CD4-positive, alpha-beta T cell treated with Interleukin-4 for 4 hours (primary cell): ENCODE data around the gene CARD19.

Source experiments
- DNase-seq: peaks from one replicate; pipeline ENCODE4 v3.0.0-alpha.2; 2020

CARD19 gene

DNA sequence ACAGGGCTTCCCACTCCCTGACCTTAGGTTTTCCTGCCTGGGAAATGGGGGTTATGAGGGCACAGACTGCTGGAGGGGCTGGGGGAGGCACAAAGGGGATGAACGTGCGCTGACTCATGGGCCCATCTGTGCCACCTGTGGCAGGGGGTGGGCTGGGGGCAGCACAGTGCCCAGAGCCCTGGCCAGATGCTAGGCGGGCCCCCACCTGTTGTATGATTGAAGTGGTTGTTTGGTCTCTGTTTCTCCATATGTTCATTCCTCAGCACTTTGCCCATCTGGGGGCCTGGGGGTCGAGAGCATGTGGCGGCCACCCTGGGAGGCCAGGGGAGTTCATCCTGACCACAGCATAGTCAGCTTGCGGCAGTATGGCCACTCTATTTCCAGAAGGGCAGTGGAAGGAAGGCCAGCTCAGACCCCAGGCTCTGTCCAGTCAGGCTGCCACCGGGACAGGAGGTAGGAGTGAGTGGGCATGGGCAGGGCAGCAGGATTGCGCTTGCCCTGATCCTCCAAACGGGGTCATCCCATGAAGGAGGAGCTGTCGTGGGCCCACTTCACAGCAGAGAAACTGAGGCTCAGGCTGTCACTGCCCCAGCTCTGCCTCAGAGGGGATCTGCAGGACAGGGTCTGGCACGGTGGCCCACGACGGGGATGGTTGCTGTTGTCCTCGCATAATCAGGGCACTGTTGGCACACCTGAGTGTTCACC, 38.9 kb downstream of the CARD19 start:
- no peak for DNase-seq

- DNase-seq: no peak
Observed at GRCh38 chr9:93136011-93136440, 40.0 kb downstream of the CARD19 start.

DNA sequence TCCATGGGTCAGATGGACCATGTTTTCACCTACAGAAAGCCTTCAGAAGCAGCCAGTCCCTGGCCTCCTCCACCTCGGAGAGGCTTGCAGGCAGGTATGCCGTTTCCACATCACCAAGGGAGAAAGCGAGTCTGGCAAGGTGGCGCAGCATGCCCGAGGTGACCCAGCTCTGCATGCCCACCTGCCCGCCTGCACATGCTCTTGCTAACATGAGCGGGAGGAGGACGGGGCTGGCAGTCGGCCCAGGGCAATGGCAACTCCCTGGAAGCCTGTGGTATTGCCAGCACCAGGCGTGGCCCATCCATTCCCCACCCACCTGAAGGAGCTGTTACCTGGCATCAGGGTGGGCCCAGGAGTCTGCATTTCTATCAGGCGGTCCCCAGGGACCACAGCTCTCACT, 41.3 kb downstream of the CARD19 start:
- DNase-seq: no peak

GRCh38 chr9:93138171-93138764, 42.3 kb downstream of the CARD19 start:
- no peak for DNase-seq

- DNase-seq: no peak
Observed at GRCh38 chr9:93139365-93140182, 43.6 kb downstream of the CARD19 start.

GRCh38 chr9:93141771-93142483, 45.9 kb downstream of the CARD19 start:
- DNase-seq: no peak

- peak; percentile 63 for DNase-seq
Observed at GRCh38 chr9:93143830-93144530, 48.0 kb downstream of the CARD19 start.

- peak; percentile 66 for DNase-seq
Observed at GRCh38 chr9:93146696-93147095, 50.7 kb downstream of the CARD19 start.

- DNase-seq: no peak
Observed at GRCh38 chr9:93147632-93148031, 51.6 kb downstream of the CARD19 start.

DNA sequence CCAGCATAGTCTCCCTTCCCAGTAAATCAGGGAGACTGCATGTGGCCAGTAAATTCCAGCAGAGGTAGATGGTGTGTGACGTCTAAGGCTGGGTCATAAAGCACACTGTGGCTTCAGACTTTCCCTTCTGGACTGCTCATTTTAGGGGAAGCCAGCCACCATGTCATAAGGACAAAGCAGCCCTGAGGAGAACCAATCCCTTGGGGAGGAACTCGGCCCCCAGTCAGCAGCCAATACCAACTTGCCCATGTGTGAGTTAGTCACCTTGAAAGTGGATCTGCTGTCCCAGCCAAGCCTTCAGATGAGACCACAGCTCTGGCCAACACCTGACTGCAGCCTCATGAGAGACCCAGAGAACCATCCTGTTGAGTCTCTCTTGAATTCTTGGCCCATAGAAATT, 52.7 kb downstream of the CARD19 start:
- no peak for DNase-seq

GRCh38 chr9:93149361-93149760, 53.3 kb downstream of the CARD19 start:
- DNase-seq: no peak

DNA sequence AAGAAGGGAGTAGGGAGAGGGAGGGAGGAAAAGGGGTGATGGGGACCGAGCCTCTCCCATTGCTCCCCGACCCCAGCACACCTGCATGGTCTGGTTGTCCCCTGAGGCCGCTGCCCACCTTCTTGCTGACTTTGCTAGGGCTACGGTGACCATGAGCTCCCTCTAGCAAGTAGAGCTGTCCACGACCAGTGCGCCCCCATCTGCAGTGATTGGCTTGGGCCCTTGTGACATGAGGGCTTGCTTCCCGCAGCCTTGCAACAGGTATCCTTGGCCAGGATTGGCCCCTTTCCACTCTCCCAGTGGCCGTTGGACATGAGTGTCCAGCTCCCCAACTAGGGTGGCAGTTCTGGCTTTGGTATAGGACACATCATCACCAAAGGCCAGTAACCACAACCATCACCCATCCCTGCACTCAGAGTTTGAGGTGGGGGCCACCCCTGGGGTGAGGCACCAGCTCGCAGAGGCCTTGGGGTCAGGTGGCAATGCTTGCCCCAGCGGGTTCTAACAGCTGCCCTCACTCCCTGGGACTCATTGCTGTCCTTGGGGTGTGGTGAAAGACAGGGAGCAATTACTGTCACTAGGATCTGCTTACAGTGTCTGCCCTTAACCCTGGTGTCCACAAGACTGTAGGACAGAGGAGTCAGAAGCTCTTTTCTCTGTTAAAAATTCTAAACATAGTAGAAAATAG, 55.2 kb downstream of the CARD19 start:
- no peak for DNase-seq

- peak; percentile 22 for DNase-seq
Observed at GRCh38 chr9:93154293-93154903, 58.4 kb downstream of the CARD19 start.

GRCh38 chr9:93155716-93156474, 59.9 kb downstream of the CARD19 start:
- no peak for DNase-seq

- DNase-seq: no peak
Observed at GRCh38 chr9:93156475-93157008, 60.5 kb downstream of the CARD19 start.

DNA sequence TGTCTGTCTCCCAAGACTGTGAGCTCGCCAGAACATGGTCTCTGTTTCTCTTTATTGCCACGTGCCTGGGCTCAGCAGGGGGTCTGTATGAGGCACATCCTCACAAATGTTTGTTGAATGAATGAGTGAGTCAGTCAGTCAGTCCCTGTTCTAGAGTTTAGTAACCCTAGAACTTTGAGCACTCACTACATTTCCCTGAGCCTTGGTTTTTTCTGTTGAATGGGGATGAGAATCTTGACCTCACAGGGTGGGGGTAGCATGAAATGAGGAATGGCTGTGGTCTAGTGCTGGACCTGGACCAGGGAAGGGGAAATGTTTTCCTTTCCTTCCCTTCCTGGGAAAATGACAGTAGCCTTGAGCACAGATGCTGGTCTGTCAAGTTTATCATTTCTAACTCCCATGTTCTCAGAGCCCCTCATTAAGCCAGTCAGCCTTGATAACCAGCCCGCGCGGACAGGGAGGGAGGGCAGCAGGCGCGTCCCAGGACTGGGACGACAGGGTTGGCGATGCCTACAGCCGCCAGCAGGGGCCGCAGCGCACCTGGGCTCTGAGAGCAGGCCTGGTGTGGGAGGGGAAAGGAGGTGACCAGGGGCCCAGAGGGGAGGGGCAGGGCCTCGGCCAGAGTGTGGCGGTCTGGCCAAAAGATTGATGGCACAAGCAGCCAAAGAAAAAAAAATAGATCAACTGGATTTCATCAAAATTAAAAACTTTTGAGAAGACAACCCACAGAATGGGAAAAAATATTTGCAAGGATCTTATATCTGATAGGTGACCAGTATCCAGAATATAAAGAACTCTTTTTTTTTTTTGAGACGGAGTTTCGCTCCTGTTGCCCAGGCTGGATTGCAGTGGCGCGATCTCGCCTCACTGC, 63.8 kb downstream of the CARD19 start:
- DNase-seq: peak; percentile 55

GRCh38 chr9:93161786-93162562, 66.0 kb downstream of the CARD19 start:
- DNase-seq: no peak
